ENCODE results near the gene NSUN3.

DNA sequence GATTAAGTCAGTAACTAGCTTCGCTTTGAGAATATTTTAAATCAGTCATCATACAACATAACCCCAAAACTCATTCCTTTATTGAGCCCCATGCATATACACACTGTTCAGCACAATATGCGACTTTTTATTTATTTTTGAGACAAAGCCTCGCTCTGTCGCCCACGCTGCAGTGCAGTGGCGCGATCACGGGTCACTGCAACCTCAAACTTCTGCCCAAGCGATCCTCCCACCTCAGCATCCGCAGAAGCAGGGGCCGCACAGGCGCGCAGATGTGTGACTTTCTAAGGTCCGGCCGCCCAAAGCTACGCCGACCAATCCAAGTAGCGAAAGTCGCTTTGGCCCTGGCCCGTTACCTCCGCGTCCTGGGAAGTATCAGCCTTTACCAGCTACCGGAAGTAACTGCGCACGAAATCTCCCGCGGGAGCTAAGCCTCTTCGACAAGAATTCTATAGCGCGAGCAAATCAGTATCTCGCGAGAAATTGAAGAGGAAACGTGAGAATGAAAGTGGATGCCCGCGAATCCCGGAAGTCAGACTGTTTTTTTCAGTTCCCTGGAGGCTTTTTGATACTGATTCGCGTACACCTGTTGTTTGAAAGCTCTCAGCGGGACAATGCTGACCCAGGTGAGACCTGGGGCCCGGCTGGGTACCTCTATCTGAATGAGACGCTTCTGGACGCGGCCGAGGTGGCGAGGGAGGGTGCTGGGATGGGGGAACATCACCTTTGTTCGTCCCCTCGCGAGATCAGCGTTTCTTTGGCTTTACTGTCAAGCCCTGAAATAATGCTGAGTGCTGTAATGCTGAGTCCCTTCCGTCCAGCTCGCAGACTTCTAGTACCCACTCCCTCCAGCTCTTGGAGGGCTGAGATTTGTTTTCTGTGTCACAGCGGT lies at the start of gene NSUN3, which contains the start of gene DHFR2:
- TF ChIP-seq, protein P1, sequence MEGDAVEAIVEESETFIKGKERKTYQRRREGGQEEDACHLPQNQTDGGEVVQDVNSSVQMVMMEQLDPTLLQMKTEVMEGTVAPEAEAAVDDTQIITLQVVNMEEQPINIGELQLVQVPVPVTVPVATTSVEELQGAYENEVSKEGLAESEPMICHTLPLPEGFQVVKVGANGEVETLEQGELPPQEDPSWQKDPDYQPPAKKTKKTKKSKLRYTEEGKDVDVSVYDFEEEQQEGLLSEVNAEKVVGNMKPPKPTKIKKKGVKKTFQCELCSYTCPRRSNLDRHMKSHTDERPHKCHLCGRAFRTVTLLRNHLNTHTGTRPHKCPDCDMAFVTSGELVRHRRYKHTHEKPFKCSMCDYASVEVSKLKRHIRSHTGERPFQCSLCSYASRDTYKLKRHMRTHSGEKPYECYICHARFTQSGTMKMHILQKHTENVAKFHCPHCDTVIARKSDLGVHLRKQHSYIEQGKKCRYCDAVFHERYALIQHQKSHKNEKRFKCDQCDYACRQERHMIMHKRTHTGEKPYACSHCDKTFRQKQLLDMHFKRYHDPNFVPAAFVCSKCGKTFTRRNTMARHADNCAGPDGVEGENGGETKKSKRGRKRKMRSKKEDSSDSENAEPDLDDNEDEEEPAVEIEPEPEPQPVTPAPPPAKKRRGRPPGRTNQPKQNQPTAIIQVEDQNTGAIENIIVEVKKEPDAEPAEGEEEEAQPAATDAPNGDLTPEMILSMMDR (IDR thresholded peaks at IDR 0.05; ENCODE audit: extremely low read depth in 1 of 2, insufficient read depth in 1 of 2, low read depth in 1 of 2, low read length in 2 of 2) = no peak
- no peak for TF ChIP-seq MYC (IDR thresholded peaks at IDR 0.05; ENCODE audit: low read depth, low read length)
- no peak for TF ChIP-seq JUN (IDR thresholded peaks at IDR 0.05; ENCODE audit: borderline replicate concordance, insufficient read depth, insufficient read length, low read depth)
- TF ChIP-seq POLR2A (IDR thresholded peaks at IDR 0.05; ENCODE audit: low read depth, low read length) = peak; percentile 74
- TF ChIP-seq POLR2AphosphoS5 (IDR thresholded peaks at IDR 0.05; ENCODE audit: insufficient read depth, low read depth, low read length) = peak; percentile 48
- TF ChIP-seq EZH2 (IDR thresholded peaks at IDR 0.05; ENCODE audit: borderline replicate concordance, low read depth, low read length, severe bottlenecking) = no peak
- TF ChIP-seq, protein P2, sequence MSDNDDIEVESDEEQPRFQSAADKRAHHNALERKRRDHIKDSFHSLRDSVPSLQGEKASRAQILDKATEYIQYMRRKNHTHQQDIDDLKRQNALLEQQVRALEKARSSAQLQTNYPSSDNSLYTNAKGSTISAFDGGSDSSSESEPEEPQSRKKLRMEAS (IDR thresholded peaks at IDR 0.05; ENCODE audit: insufficient read depth, insufficient read length) = no peak
- TF ChIP-seq FOS (IDR thresholded peaks at IDR 0.05; ENCODE audit: borderline replicate concordance, insufficient read depth, low read length) = no peak

Measured in endothelial cell of umbilical vein (primary cell).